ENCODE measurements around the gene CPNE4.

The CPNE4 gene

GRCh38 chr3:131881777-131882176 lies 153.0 kb downstream of the CPNE4 start:
- TF ChIP-seq CTCF (IDR thresholded peaks at IDR 0.05; ENCODE audit: low read depth, low read length), result no peak
- DNase-seq, result no peak
- H3K27ac ChIP-seq, result no peak overlapping the region
- H3K9me3 ChIP-seq (ENCODE audit: severe bottlenecking), result no peaks in the 10 kb centered on the region
- no peaks in the 10 kb centered on the region for H3K36me3 ChIP-seq
- H3K4me3 ChIP-seq (ENCODE audit: low read depth, low read length), result no peak overlapping the region
- H3K27me3 ChIP-seq (ENCODE audit: insufficient read depth, low read depth, severe bottlenecking), result no peaks in the 10 kb centered on the region

DNA sequence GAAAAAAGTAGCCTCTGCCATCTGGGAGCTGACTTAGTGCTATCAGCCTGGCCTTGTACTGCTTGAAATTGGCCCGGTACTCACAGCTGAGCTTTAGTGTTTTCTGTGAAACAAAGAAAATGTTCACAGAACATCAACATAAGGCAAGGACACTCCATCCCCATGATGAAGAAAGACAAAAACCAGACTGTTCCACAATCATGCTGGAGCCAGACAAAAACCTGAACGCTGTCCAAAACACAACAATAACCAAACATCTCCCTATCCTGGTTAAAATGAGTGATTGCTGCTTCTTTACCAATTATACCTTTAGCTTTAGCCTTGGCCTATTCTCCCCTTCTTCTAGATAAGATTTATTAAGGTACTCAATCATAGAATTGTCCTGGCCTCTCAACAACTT lies 153.9 kb downstream of the CPNE4 start:
- DNase-seq, result no peak
- Histone ChIP-seq H3K27me3 (ENCODE audit: insufficient read depth, low read depth, severe bottlenecking) (no peaks in the 10 kb centered on the region), H3K4me3 (ENCODE audit: low read depth, low read length) (no peak overlapping the region), H3K36me3 (no peaks in the 10 kb centered on the region), H3K9me3 (ENCODE audit: severe bottlenecking) (no peaks in the 10 kb centered on the region), H3K27ac (no peak overlapping the region)
- no peak for TF ChIP-seq CTCF (IDR thresholded peaks at IDR 0.05; ENCODE audit: low read depth, low read length)

DNA sequence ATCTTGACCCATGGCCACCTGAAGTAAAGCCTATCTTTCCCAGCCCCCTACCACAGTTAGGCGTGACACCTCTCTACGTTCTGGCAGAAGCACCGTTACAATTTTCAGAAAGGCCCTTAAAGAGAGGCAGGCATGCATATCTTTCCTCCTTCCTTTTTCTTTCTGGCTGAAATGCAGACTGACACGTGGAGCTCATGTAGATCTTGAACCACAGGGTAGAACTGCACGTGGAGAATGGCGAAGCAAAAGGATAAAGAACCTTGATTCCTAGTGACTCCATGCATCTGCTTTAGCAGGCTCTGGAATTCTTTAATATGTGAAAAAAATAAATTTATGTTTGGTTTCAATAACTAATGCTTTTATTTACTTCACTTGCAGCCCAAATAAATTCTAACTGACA lies 166.6 kb downstream of the CPNE4 start:
- Histone ChIP-seq H3K36me3 (no peaks in the 10 kb centered on the region), H3K27ac (no peak overlapping the region), H3K4me3 (ENCODE audit: low read depth, low read length) (no peak overlapping the region), H3K9me3 (ENCODE audit: severe bottlenecking) (no peaks in the 10 kb centered on the region), H3K27me3 (ENCODE audit: insufficient read depth, low read depth, severe bottlenecking) (no peaks in the 10 kb centered on the region)
- TF ChIP-seq CTCF (IDR thresholded peaks at IDR 0.05; ENCODE audit: low read depth, low read length), result no peak
- no peak for DNase-seq

GRCh38 chr3:131856171-131856570 lies 178.6 kb downstream of the CPNE4 start:
- Histone ChIP-seq H3K9me3 (ENCODE audit: severe bottlenecking) (no peaks in the 10 kb centered on the region), H3K36me3 (no peaks in the 10 kb centered on the region), H3K4me3 (ENCODE audit: low read depth, low read length) (no peak overlapping the region), H3K27ac (no peak overlapping the region), H3K27me3 (ENCODE audit: insufficient read depth, low read depth, severe bottlenecking) (no peaks in the 10 kb centered on the region)
- no peak for DNase-seq
- TF ChIP-seq CTCF (IDR thresholded peaks at IDR 0.05; ENCODE audit: low read depth, low read length), result no peak

DNA sequence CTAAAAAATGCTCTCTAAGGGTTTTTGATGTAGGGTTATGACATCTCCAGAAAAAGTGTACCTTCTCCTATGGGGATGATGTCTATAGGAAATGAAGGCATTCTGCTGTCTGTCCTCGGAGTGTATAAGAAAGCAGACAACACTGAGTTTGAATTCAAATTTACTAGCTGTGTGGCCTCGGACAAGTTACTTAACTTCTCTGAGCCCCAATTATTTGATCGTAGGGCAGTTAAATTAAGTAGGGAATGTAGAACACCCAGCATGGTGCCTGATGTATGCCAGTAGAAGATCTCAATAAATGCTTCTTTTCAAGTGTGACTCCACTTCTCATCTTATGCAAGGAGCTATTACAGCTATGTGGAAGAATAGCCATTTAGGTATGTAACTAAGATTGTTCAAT lies 184.6 kb downstream of the CPNE4 start:
- Histone ChIP-seq H3K4me3 (ENCODE audit: low read depth, low read length) (no peak overlapping the region), H3K27ac (no peak overlapping the region), H3K27me3 (ENCODE audit: insufficient read depth, low read depth, severe bottlenecking) (no peaks in the 10 kb centered on the region), H3K9me3 (ENCODE audit: severe bottlenecking) (no peaks in the 10 kb centered on the region), H3K36me3 (no peaks in the 10 kb centered on the region)
- no peak for TF ChIP-seq CTCF (IDR thresholded peaks at IDR 0.05; ENCODE audit: low read depth, low read length)
- no peak for DNase-seq

DNA sequence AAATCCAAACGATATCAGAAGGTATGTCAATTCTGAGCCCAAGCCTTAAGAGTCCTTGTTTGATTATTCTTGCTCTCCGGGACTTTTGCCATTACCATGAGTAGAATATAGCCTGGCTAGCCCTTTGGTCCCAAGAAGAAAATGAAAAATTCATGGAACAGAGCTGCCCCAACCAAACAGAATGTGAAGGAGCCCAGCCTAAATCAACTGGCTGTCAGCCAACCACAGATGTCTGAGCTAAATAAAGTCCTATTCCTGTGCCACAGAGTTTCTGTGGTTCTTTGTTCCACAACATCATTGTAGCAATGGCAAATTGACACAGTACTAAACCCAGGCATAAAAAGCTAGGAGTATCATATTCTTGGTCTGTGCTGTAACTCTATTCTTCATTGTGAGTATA lies 185.2 kb downstream of the CPNE4 start:
- no peaks in the 10 kb centered on the region for H3K27me3 ChIP-seq (ENCODE audit: insufficient read depth, low read depth, severe bottlenecking)
- DNase-seq, result no peak
- TF ChIP-seq CTCF (IDR thresholded peaks at IDR 0.05; ENCODE audit: low read depth, low read length), result no peak
- no peaks in the 10 kb centered on the region for H3K36me3 ChIP-seq
- no peak overlapping the region for H3K4me3 ChIP-seq (ENCODE audit: low read depth, low read length)
- H3K9me3 ChIP-seq (ENCODE audit: severe bottlenecking), result no peaks in the 10 kb centered on the region
- no peak overlapping the region for H3K27ac ChIP-seq

Data from WERI-Rb-1 (cell line).